Karpas-422 (cell line): Measurements from ENCODE around the gene TPST1. TPM values are rescaled to one million over a fixed set of nuclear protein-coding genes. Genes with fewer than 3 reads are reported as not detected.
"Not testable (repeated sequence)": the region's sequence is repeated elsewhere in the genome, so short reads cannot be mapped to it uniquely, and the experiment has no call there.

Source experiments
- DNase-seq: peaks from one replicate; pipeline ENCODE4 v3.0.0-alpha.2; 2015
- H2AFZ ChIP-seq: fragments of 200-600 bp; sonication (generic); 2 replicates; pipeline ENCODE4 v1.6.1; 2014; ENCODE audit warnings: antibody characterized with exemption, low read length, mixed read lengths
- H3K27ac ChIP-seq: fragments of 200-600 bp; sonication (generic); 2 replicates; pipeline ENCODE4 v1.5.1; 2014; ENCODE audit warnings: mild to moderate bottlenecking, low read length, moderate library complexity
- H3K27me3 ChIP-seq: fragments of 200-600 bp; sonication (generic); 2 replicates; pipeline ENCODE4 v1.6.1; 2014; ENCODE audit warnings: low read length, mixed read lengths
- H3K36me3 ChIP-seq: fragments of 200-600 bp; sonication (generic); 2 replicates; pipeline ENCODE4 v1.6.1; 2014; ENCODE audit warnings: low read length, mixed read lengths; ENCODE audit not compliant: insufficient read depth
- H3K4me1 ChIP-seq: fragments of 200-600 bp; sonication (generic); 2 replicates; pipeline ENCODE4 v1.6.1; 2014; ENCODE audit warnings: mild to moderate bottlenecking, low read length, mixed read lengths
- H3K4me2 ChIP-seq: fragments of 200-600 bp; sonication (generic); 2 replicates; pipeline ENCODE4 v1.6.1; 2014; ENCODE audit warnings: low read length, low read depth, mild to moderate bottlenecking; ENCODE audit not compliant: poor library complexity, severe bottlenecking
- H3K4me3 ChIP-seq: fragments of 200-600 bp; sonication (generic); 2 replicates; pipeline ENCODE4 v1.5.1; 2014; ENCODE audit warnings: mild to moderate bottlenecking, antibody characterized with exemption, low read length, mixed read lengths
- H3K79me2 ChIP-seq: fragments of 200-600 bp; sonication (generic); 2 replicates; pipeline ENCODE4 v1.6.1; 2014; ENCODE audit warnings: mild to moderate bottlenecking, low read length, mixed read lengths
- H3K9ac ChIP-seq: fragments of 200-600 bp; sonication (generic); 2 replicates; pipeline ENCODE4 v1.6.0; 2014; ENCODE audit warnings: low read length
- H3K9me2 ChIP-seq: fragments of 200-600 bp; sonication (generic), shearing (Covaris generic); replicated peaks from 2 replicates; pipeline ENCODE4 v1.6.0; 2014; ENCODE audit warnings: mild to moderate bottlenecking, low read length, moderate library complexity; ENCODE audit not compliant: insufficient read depth
- H3K9me3 ChIP-seq: fragments of 300-700, 200-600 bp; sonication (generic); 2 replicates; pipeline ENCODE4 v1.6.1; 2014; ENCODE audit warnings: low read length, mixed read lengths
- H4K20me1 ChIP-seq: fragments of 200-600 bp; sonication (generic); 2 replicates; pipeline ENCODE4 v1.6.1; 2014; ENCODE audit warnings: mild to moderate bottlenecking, antibody characterized with exemption, low read length, low read depth; ENCODE audit not compliant: insufficient read depth
- small RNA-seq: library from RNA; depleted of rRNA; stranded (forward); fragments of <200 nt; gene quantifications from one replicate; pipeline ENCODE3, GENCODE V24; 2014
- total RNA-seq: library from RNA; depleted of rRNA; stranded (reverse); fragments of >200 nt; shearing (Covaris generic); gene quantifications from 2 replicates; pipeline ENCODE4 v1.2.3, GENCODE V29; 2014; ENCODE audit warnings: low replicate concordance; rRNA removed

TPST1 gene
- total RNA-seq, 1 experiment from 2014 or later = 8.5 TPM

DNA sequence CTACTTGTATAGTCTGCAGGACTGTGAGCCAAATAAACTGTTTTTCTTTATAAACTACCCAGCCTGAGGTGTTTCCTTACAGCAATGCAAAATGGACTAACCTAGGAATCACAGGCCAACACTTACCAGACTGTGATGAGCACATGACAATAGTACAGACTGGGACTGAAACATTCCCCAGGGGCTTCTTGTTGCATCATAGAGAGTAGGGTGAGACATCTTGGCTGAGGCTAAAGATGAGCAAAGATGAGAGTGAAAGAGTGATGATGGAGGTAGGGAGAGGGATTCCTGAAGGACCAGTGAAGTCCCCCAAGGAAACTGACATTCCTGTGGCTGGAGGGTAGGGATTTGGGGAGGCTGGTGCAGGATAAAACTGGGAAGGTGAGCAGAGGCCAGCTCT is 194.4 kb downstream of the TPST1 start:
- H3K27ac ChIP-seq = no peak overlapping the region
- no peak overlapping the region for H3K4me3 ChIP-seq
- H3K9ac ChIP-seq = no peak overlapping the region
- no peaks in the 10 kb centered on the region for H3K79me2 ChIP-seq
- no peak for DNase-seq
- H4K20me1 ChIP-seq = no peaks in the 10 kb centered on the region
- peaks cover 7% of the 10 kb centered on the region for H3K36me3 ChIP-seq
- H3K9me2 ChIP-seq = no peaks in the 10 kb centered on the region
- no peak overlapping the region for H3K4me2 ChIP-seq
- H3K27me3 ChIP-seq = no peaks in the 10 kb centered on the region
- no peaks in the 10 kb centered on the region for H3K4me1 ChIP-seq
- no peak overlapping the region for H2AFZ ChIP-seq
- H3K9me3 ChIP-seq = no peaks in the 10 kb centered on the region

DNA sequence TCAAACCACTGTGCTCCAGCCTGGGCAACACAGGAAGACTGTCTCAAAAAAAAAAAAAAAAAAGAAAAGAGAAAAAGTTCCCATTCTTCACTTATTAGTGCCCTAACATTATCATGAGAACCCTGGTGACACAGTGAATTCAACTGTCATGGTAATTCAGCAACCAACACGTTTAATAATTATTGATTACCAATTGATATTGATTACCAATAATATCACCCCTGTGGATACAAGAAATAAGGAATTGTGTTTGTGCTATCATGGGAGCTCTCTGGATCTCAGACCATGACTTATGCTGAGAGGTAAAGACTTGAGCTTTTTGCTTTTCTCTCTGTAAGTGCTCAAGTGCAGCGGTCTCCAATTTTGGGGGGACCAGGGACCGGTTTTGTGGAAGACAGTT is 195.3 kb downstream of the TPST1 start:
- Histone ChIP-seq H2AFZ (no peak overlapping the region), H3K4me1 (no peaks in the 10 kb centered on the region), H3K4me3 (no peak overlapping the region), H3K9me3 (no peaks in the 10 kb centered on the region), H3K36me3 (peaks cover 7% of the 10 kb centered on the region), H3K79me2 (no peaks in the 10 kb centered on the region), H3K27me3 (no peaks in the 10 kb centered on the region), H3K27ac (no peak overlapping the region), H3K9ac (no peak overlapping the region), H3K4me2 (no peak overlapping the region), H4K20me1 (no peaks in the 10 kb centered on the region), H3K9me2 (no peaks in the 10 kb centered on the region)
- no peak for DNase-seq

DNA sequence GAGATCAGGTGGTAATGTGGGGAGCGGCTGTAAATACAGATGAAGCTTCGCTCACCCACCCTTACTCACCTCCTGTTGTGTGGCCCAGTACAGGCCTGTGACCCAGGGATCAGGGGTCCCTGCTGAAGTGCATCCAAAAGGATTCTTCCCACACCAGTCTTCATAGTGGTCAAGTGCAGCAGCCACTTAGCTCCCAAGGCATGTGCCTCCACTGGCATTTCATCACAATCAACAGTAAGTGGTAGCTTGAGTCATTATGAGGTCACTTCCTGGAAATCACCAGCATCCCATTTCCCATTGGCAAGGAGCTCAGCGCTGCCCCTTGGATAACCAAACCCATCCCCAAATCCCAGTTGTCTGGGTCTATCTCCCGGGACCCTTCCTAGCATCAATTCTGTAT is 196.0 kb downstream of the TPST1 start:
- not testable (repeated sequence) for H4K20me1 ChIP-seq, H3K9me3 ChIP-seq, H3K4me1 ChIP-seq, H3K4me3 ChIP-seq, H3K36me3 ChIP-seq, H3K9me2 ChIP-seq, DNase-seq, H3K79me2 ChIP-seq, H3K27ac ChIP-seq, H2AFZ ChIP-seq, H3K4me2 ChIP-seq, H3K9ac ChIP-seq, H3K27me3 ChIP-seq

DNA sequence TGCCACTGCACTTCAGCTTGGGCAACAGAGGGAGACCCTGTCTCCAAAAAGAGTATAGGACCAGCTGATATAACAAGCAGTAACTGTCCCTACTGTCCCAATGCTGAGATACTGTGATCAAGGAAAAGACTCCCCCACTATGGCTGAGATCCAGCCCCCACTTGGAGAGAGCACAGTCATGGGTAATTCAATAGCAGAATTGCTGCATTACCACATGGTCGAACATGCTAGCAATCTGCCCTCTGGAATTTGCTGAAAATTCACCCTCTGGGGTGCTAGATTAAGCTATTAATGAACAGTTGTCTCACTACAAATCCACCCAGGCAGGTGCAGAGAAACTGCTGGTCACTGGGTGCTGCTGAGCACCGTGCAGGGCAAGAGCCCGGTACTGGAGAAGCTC is 196.8 kb downstream of the TPST1 start:
- H3K9me3 ChIP-seq, H4K20me1 ChIP-seq, H3K9ac ChIP-seq, H3K4me2 ChIP-seq, H3K4me3 ChIP-seq, H3K9me2 ChIP-seq, H3K27ac ChIP-seq, H3K27me3 ChIP-seq, H3K79me2 ChIP-seq, H3K36me3 ChIP-seq, H2AFZ ChIP-seq, DNase-seq, H3K4me1 ChIP-seq: not testable (repeated sequence)

DNA sequence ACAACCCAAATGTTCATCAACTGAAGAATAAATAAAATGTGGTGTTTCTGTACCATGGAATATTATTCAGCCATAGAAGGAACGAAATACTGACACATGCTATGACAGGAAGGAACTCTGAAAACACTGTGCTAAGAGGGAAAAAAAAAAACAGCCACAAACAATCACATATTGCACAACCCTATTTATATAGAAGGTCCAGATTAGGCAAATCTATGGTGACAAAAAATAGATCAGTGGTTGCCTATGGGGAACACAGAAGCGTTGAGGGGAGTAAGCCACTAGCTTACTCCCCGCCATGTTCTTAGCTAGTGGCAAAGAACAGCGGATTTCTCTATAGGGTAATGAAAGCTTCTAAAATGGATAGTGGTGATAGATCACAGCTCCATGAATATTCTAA is 198.4 kb downstream of the TPST1 start:
- DNase-seq = no peak
- Histone ChIP-seq H3K4me3 (no peak overlapping the region), H3K4me1 (no peaks in the 10 kb centered on the region), H3K79me2 (no peaks in the 10 kb centered on the region), H2AFZ (no peak overlapping the region), H3K36me3 (peaks cover 7% of the 10 kb centered on the region), H3K27ac (no peak overlapping the region), H4K20me1 (no peaks in the 10 kb centered on the region), H3K9me2 (no peaks in the 10 kb centered on the region), H3K4me2 (no peak overlapping the region), H3K9ac (no peak overlapping the region), H3K9me3 (no peaks in the 10 kb centered on the region), H3K27me3 (no peaks in the 10 kb centered on the region)

DNA sequence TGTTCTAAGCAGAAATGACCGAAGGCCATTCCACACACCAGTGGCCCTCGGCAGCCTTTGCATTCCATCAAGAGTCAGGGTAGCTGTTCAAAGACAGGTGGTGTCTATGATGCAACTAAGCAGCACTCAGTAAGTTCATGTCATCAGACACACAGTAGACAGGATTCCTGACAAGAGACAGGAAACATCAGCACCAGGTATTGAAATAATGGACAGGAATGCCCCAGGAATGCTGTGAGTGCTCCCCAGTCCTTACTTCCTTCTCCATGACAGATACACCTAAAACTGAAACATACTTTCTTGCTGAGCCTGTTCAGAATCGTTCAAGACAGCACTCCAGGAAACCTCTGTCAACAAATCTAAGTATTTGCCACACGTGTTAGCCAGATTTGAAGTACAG is 204.4 kb downstream of the TPST1 start:
- H3K4me1 ChIP-seq = no peaks in the 10 kb centered on the region
- H3K4me3 ChIP-seq = no peak overlapping the region
- DNase-seq = no peak
- no peak overlapping the region for H3K27ac ChIP-seq
- H3K9me3 ChIP-seq = no peaks in the 10 kb centered on the region
- H3K36me3 ChIP-seq = no peaks in the 10 kb centered on the region
- H4K20me1 ChIP-seq = no peaks in the 10 kb centered on the region
- H3K9me2 ChIP-seq = no peaks in the 10 kb centered on the region
- no peaks in the 10 kb centered on the region for H3K79me2 ChIP-seq
- no peaks in the 10 kb centered on the region for H3K27me3 ChIP-seq
- no peak overlapping the region for H3K4me2 ChIP-seq
- no peak overlapping the region for H3K9ac ChIP-seq
- H2AFZ ChIP-seq = no peak overlapping the region

Small RNA genes within 50 kb of the gene (small RNA-seq; reads per million reads assigned to genes)
- gene RNU6-313P = not detected

Other genes starting within 250 kb of the TPST1 start
- gene GUSB, start 223.1 kb upstream of the TPST1 start, total RNA-seq = 33.0 and 33.7 TPM in 2 replicates
- gene ASL, start 129.5 kb upstream of the TPST1 start, total RNA-seq = 19.4 and 51.3 TPM in 2 replicates
- gene CRCP, start 90.5 kb upstream of the TPST1 start, total RNA-seq = 22.6 and 38.8 TPM in 2 replicates